Nephron progenitor cell (in vitro differentiated cells): Measurements from ENCODE around the gene CFD.

ENCODE experiments used
- DNase-seq: peaks from one replicate; pipeline ENCODE4 v3.0.0; 2021
- H3K27ac Mint-ChIP-seq: 2 replicates; pipeline ENCODE4 v1.8.0; 2021; ENCODE audit warnings: mild to moderate bottlenecking, moderate library complexity, mixed read lengths
- H3K27me3 Mint-ChIP-seq: 2 replicates; pipeline ENCODE4 v1.8.0; 2021; ENCODE audit warnings: mild to moderate bottlenecking, low read depth, mixed read lengths; ENCODE audit not compliant: poor library complexity
- H3K36me3 Mint-ChIP-seq: 2 replicates; pipeline ENCODE4 v1.8.0; 2021; ENCODE audit warnings: low read depth, mixed read lengths
- H3K4me1 Mint-ChIP-seq: 2 replicates; pipeline ENCODE4 v1.8.0; 2021; ENCODE audit warnings: mixed read lengths
- H3K4me3 Mint-ChIP-seq: 2 replicates; pipeline ENCODE4 v1.8.0; 2021; ENCODE audit warnings: mild to moderate bottlenecking, moderate library complexity, mixed read lengths
- H3K9me3 Mint-ChIP-seq: 2 replicates; pipeline ENCODE4 v1.8.0; 2021; ENCODE audit warnings: mild to moderate bottlenecking, moderate library complexity, mixed read lengths
- CTCF ChIP-seq: fragments of 200-600 bp; sonication (generic); IDR thresholded peaks from 2 replicates; pipeline ENCODE4 v1.5.0; 2021; ENCODE audit warnings: antibody characterized with exemption

The CFD gene

GRCh38 chr19:897442-898039 is 38.1 kb downstream of the CFD start:
- no peaks in the 10 kb centered on the region for H3K9me3 Mint-ChIP-seq
- no peak overlapping the region for H3K27ac Mint-ChIP-seq
- peak; percentile 19 for TF ChIP-seq CTCF
- H3K4me3 Mint-ChIP-seq: no peak overlapping the region
- no peak for DNase-seq
- H3K4me1 Mint-ChIP-seq: peaks cover 10% of the 10 kb centered on the region
- H3K36me3 Mint-ChIP-seq: peaks cover 12% of the 10 kb centered on the region
- peaks cover 4% of the 10 kb centered on the region for H3K27me3 Mint-ChIP-seq

- no peak for TF ChIP-seq CTCF
- Mint-ChIP-seq H3K36me3 (peaks cover 12% of the 10 kb centered on the region), H3K4me1 (peaks cover 17% of the 10 kb centered on the region), H3K27me3 (no peaks in the 10 kb centered on the region), H3K27ac (no peak overlapping the region), H3K4me3 (no peak overlapping the region), H3K9me3 (no peaks in the 10 kb centered on the region)
- peak; percentile 65 for DNase-seq
These were observed 39.2 kb downstream of the CFD start for GRCh38 chr19:898663-899062.

DNA sequence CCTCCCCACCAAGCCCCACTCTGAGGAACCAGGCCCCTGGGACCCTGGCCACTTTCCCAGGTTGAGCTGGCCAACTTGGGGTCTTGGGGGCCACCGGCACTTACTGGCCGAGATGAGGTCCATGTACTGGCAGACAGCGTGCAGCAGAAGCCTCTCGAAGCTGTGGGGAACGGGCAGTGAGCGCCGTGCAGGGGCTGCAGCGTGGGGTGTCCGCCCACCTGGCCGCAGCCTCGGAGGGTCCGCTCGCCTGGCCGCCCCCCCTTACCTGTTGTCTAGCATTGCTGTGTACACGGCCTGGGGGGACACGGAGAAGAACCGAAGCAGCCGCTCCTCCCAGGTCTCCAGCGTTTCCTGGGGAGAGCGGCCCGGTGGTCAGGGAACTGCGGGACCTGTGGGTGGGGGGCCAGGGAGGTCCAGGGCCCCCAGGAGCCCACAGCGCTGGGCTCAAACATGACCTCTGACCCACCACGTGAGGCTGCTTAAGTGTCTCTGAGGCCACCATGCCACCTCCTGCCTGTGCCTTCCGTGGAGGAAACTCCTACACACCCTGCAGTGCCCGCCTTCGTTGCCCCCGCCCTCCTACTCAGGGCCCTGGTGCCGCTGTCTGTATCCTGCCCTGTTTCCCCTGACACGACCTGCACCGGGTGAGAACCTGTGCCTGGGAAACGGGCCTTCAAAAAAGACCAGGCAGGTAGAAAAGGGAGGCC is 40.0 kb downstream of the CFD start:
- Mint-ChIP-seq H3K36me3 (peaks cover 12% of the 10 kb centered on the region), H3K9me3 (no peaks in the 10 kb centered on the region), H3K4me3 (no peak overlapping the region), H3K27ac (no peak overlapping the region), H3K4me1 (peaks cover 23% of the 10 kb centered on the region), H3K27me3 (peaks cover 4% of the 10 kb centered on the region)
- no peak for DNase-seq
- no peak for TF ChIP-seq CTCF

DNA sequence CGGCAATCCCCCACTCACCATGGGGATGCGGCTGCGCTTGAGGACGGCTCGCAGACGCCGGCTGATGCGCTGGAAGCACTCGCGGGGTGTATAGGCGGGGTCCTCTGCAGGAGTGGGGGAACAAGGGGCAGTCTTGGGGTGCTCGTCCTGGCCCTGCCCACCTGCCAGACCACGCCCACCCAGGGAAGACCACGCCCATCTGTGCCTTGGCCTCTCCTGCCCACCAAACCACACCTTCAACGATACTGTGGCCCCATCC is 40.5 kb downstream of the CFD start:
- Mint-ChIP-seq H3K27me3 (peaks cover 4% of the 10 kb centered on the region), H3K36me3 (peaks cover 12% of the 10 kb centered on the region), H3K4me3 (no peak overlapping the region), H3K4me1 (peaks cover 23% of the 10 kb centered on the region), H3K27ac (no peak overlapping the region), H3K9me3 (no peaks in the 10 kb centered on the region)
- TF ChIP-seq CTCF: no peak
- no peak for DNase-seq

- DNase-seq: no peak
- Mint-ChIP-seq H3K36me3 (peaks cover 12% of the 10 kb centered on the region), H3K27me3 (peaks cover 4% of the 10 kb centered on the region), H3K9me3 (no peaks in the 10 kb centered on the region), H3K27ac (no peak overlapping the region), H3K4me3 (no peak overlapping the region), H3K4me1 (peaks cover 23% of the 10 kb centered on the region)
- TF ChIP-seq CTCF: no peak
These were observed 41.0 kb downstream of the CFD start for GRCh38 chr19:900302-901111.
